ENCODE data around the gene PICK1.

The PICK1 gene

DNA sequence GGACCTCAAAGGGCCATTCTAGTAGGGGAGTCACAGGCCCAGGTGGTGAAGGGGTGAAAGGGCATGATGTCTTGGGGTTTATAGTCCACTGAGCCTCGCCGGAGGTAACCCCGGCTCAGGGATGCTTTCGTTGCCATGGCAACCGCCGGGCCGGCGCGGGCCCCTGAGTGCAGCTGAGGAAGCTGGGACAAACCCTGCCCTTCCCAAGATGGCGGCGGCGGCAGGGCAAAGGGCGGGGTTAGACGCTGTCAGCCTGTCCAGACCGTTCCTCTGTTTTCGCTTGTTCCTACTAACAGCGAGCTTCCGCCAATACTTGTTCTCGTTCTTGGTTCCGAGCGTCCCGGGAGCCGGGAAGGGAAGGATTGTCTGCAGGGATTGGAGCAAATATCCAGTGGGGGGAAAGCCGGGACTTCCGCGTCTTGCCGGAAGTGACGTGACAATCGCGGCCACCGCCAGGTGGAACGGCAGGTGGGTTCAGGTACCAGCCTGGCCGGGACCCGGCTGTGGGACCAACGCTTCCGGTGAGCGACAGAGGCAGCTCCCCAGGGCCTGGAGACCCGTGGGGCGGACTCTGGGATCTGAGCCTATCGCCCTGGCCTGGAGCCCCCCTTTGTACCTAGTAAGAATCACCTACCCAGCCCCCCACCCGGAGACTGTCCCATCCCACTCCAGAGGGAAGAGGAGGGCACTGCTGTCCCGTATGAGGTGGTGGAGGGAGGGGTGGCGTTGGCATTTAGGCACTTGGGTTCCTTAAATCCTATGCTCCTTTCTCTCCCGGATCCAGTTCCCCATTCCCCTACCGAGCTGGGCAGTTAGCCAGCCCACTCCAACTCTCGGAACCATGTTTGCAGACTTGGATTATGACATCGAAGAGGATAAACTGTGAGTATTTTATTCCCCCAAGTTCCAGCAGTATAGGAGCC, at the start of gene PICK1:
Gene PICK1 (plus strand): TSS at position 436 of the 923 bp plus-strand sequence. CDS start 406 bp downstream, at position 842.
- peak; percentile 91 for DNase-seq

DNA sequence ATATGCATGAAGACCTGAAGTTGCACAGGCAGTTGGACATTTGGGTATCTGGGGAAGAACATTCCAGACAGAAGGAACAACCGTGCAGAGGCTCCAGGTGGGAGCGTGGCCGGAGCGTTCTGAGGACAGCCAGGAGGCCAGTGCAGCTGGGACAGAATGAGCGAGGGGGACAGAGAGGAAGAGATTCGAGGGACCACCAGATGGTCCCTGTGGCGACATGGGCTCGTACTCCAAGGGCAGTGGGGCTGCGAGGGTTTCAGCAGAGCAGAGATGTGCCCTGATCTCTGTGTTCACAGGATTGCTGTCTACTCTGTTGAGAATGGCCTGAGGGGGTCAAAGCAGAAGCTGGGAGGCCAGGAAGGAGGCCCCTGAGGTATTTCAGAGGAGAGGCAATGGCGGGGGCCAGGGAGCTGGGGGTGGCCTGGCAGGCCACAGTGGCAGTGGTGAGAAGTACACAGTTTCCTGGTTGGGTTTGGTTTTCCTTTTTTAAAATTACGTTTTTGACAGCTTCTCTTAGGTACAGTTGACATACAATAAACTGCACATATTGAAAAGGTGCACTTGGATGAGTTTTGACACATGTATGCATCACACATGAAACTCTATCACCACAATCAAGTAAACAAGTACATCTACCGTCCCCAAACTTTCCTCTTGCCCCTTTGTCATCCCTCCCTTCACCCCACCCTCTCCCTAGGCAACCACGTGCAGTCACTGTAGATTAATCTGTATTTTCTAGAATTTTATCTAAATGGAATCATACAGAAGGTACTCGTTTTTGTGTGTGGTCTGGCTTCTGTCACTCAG, 48.0 kb upstream of the PICK1 start:
- DNase-seq = no peak

DNA sequence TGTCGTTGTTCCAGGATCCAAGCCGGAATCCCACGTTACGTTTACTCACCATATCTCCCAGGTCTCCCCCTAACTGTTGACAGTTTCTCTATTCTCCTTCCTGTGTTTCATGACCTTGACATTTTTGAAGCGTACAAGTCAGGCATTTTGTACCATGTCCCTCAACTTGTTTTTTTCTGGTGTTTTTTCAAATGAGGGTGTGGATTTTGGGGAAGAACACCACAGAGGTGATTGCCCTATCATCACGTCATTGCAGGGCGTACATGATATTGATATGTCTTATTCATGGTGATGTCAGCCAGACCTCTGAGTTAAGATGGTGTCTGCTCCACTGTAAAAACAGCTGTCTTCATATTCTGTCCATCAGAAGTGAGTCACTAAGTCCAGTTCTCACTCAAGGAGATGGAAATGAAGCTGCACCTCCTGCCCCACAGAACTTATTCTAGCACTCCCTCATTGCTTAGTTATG, 44.6 kb upstream of the PICK1 start:
- no peak for DNase-seq

DNA sequence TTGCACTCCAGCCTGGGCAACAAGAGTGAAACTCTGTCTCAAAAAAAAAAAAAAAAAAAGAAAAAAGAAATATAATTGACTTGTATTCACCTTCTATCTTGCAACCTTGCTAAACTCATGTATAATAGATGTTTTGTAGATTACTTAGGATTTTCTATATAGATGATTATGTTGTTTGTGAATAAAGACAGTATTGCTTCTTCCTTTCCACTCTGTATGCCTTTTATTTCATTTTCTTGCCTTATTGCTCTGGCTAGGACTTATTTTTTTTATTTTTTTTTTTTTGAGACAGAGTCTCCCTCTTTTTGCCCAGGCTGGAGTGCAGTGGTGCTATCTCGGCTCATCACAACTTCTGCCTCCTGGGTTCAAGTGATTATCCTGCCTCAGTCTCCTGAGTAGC, 43.1 kb upstream of the PICK1 start:
- DNase-seq = no peak

DNA sequence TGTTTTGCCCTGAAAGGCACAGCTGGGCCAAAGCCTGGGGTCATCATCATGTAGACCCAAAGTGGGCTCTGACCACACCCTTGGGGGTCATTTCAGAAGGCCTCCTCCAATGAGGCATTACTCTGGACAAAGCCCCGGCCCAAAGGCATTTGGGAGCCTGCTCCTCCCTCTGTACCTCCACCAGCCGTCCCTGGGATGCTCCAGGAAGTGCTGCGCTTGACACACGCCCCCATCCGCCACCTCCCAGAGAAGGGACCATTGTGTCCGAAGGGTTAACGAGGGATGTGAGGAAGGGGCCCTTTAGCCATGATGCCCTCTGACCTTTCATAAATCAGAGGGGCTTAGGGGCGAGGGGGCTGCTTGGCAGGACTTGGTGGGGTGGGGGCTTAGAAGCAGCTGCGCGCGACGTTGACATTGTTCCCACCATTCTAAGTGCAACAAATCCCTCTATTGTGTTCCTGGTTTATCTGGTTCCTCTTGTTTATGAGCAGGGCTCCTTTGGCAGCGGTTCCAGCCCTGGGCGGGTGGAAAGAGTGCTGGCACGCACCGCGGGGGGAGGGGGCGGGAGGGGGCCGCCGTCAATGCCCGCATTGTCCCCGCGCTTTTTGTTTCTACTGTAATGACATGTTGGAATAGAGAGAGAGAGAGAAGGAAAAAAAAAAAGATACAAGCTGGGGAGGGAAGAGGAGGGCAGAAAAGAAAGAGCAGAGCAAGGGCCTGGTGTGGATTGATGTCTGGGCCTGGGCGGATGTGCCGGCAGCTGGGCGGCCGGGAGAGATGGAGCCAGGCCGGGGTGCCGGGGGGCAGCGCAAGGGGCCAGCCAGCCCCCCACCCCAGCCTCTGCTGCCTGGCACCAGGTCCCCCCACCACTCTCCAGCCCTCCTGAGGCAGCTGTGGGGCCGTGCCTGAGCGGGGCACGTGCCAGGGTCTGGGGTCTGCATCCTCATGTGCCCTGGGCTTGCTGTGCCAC, 40.7 kb upstream of the PICK1 start:
- no peak for DNase-seq

DNA sequence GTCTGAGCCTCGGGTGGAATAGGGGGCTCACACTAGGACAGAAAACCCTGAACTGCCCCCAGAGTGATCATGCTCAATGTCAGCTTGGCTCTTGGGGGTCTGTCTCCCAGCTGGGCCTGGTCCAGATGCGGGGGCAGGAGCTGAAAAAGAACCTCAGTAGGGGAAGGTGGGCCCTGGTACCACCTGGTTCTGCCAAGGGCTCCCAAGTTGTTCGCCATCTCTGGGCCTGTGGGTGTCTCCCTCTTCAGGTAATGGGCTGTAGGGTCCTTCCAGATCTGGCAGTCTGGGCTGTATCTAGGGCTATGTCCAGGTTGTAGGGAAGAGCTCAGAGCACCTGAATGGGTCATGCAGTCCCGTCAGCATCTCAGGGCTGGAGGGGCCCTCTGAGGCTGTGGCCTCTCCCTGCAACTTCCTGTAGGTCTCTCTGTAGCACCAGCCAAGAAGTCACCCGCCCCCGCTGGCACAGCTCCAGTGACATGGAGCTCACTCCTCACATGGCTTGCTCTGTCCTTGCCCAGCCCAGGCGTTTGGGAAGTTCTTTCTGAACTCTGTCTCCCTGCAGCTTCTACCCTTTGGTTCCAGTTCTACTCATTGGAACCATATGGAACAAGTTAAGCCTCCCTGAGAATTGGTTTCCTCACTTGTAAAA, 39.8 kb upstream of the PICK1 start:
- no peak for DNase-seq

DNA sequence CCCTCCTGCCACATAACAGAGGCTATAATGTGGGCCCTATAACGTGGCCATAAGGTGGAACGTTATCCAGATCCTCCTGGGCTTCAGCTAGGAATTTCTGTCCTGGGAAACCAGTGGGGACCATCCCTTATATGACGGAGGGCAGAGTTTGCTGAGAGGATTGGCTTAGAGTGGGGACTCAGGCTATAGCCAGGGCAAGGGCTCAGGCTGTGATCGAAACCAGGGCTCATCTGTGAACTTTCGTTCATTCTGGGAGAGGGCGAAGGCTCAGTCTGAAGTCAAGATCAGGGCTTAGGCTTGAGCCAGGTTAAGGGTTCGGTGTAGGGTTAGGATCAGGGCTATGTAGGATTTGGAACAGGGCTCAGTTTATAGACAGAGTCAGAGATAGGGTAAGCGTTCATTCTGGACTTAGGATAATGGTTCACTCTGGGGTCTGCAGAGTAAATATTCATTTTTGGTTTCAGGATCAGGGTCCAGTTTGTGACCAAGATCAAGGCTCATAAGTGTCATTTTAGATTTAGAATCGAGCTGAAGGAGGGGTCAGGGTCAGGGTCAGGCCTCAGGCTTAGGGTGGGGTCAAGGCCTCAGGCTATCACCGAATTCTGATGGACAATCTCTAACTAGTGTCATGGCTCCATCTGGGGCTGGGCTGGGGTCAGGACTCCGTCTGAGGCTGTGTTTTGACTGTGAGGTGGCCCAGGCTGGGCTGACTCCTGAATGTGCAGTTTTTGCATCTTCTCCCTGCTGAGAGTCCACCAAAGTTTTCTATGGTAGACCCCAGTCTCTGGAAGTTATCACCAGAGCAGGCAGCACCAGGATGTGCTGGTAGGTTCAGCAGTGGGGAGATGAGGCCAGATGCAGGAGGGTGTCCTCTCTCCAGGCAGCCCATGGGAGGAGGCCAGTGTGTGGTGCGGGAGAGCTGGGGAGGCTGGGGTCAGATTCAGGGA, 39.0 kb upstream of the PICK1 start:
- DNase-seq = no peak

DNA sequence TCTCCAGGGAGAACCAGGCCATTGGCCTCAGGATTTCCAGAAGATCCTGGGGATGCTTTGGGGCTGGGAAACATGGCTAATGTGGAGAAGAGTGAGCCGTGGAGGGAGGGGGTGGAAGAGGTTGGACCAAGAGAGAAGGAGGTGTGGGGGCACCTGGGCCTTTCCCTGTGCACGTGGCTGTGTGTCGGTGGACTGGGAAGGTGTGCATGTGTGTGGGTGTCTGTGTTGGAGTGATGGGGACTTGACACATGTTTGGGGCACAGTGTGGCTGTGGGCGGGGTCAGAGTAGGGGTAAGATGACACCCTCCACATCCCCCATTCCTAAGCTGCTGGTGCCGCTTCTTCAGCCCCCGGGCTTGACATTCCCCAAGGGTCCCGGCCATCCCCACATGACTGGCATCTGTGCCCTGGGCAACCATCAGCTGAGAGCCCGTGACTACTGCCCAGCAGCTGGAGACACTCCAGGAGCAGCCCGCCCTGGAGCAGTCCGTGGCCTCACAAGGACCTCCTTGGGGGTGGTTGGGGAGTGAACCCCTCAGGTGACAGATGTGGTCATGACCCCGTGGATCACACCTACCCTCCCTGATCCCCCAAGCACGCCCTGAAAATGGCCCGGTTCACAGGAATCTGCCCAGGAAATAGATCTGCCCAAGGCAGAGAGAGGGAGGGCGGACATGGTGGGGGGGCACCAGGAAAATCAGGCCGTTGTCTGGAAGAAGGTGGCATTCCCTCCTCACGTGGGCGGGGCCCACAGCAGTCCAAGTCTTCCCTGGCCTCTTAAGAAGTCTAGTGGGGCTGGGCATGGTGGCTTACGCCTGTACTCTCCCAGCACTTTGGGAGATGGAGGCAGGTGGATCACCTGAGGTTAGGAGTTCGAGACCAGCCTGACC, 38.0 kb upstream of the PICK1 start:
- DNase-seq = no peak

DNA sequence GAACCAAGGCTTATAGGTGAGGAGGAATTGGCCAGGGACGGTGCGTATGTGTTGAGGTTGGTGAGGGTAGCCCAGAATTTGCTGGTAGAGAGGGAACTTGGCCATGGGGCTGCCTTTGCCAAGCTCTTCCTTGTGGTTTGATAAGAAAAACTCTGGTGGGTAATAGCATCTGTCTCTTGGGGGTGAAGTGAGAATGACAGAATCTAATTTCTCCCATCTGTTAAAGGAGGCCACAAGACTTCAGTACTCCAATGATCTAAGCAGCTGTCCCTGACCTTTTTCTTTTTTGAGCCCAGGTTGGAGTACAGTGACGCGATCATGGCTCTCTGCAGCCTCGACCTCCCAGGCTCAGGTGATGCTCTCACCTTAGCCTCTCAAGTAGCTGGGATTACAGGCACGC, 36.0 kb upstream of the PICK1 start:
- DNase-seq = no peak

DNA sequence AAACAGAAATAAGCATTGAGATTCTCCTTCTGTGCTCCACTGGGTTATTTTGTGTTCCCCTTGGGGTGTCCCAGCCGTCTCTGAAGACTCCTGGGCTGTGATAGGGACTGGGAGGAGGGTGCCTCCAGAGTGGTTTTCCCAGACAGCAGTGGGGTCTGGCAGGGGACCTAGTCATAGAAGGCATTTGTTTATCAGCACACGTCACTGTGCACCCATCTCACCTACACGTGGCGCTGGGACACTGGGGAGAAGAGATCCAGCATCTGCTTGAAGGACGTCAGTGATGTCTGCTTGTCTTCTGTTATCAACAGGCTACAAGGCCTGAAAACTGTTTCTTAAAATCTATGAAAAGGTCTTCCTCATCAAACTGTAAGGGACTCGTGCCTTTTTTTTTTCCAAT, 34.2 kb upstream of the PICK1 start:
- no peak for DNase-seq

DNA sequence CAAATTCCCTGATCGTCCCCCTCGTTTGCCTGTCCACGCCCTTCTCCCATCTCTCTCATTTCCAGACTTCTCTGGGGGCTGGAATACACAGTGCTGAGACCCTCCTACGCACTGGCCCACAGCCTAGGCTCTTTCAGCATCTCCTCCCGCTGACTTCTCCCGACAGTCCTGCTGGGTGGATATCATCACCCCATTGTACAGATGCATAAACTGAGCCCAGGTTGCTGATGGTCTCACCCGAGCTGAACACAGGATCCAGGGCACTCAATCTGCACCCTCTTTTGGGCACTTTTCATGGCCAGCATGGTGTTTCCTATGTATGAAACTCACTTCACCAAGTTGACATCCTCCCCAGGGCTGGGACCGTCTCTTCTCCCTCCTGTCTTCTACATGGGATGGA, 31.7 kb upstream of the PICK1 start:
- no peak for DNase-seq

DNA sequence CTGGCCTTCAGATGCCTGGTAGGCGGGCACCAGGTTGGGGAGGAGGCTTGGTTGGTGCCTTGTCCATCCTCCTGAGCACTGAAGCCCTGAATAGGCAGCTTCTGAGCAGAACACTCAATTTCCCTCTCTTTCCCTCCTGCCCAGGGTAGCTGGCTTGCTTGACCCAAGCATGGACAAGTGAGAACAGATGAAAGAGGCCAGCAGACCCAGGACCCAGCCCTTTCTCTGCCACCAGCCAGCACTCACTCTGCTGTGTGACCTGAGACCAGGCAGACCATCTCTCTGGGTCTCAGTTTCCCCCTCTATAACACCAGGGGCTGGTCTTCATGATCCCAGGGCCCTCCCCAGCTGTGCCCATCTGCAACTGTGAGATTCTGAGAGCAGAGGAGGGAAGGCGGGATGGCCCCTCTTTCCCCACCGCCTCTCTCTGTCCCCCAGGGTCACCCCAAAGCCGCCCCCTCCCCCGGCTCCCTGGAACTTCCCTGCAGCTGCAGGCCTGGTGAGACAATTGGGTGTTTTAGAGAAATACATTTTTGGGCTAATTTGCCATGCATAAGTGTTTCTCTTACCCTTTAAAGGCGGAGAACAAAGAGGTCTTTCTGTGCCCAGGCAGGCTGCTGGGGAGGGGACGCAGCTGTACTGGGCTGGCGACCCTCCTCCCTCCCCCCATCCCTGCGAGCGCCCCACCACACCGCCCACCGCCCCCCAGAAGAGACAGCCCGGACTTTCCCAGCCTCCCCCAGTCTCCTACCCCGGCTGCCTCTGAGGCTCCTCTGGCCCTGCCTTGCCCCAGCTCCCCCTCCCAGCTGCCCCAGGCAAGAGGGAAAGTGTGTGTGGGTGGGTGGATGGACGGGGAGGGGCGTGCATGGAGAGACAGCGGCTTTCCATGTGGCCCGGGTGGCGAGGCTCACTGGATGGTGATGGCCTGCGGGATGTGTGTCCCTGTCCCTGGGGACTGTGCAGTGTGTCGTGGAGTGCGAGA, 30.8 kb upstream of the PICK1 start:
- no peak for DNase-seq

DNA sequence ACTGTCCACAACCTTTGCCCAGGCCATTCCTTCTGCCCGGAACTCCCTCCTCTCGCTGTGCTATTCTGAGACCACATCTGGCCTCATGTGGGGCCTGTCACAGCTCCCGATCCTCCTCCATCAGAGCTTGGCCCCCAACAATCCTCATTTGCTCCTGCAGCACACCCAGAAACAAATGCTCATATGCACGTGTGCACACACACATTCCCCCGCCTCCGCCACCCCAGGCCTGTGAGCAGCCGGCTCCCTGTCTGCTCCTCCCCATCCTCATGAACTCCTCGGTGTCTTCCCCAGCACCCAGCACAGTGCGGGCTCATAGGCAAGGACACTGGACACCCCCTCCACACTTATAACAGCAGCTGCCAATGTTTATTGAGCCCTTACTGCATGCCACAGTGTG, 29.7 kb upstream of the PICK1 start:
- no peak for DNase-seq

DNA sequence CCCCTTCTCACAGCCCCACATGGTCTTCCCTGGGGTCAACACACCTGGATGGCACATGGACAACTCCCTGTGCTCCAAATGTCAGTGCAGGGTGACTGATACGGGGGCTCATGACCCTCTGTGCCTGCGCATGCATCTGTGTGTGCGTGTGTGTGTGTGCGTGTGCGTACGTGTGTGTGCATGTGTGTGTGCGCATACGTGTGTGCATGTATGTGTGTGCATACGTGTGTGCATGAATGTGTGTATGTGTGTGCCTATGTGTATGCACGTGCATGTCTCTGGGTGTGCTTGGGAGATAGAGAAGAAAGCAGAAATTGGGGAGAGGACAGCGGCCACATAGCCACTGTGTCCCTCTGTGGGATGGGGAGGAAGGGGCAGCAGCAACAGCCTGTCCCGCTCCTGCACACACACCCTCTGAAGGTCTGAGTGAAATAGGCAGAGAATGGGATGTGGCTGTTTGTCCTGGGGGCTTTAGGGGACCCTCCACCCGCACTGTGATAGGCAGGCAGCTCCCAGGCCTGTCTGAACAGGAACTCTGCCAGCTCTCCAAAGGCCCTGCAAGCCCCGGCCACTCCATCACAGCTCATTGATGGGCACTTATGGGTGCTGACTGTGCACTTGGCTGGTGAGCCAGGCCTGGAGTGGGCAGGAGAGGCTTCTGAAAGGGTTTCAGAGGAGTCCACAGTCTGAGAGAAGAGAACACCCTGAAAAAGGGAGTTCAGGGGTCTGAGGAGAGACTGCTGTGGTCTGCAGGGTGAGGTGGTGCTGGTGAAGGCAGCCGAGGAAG, 28.7 kb upstream of the PICK1 start:
- DNase-seq = no peak

DNA sequence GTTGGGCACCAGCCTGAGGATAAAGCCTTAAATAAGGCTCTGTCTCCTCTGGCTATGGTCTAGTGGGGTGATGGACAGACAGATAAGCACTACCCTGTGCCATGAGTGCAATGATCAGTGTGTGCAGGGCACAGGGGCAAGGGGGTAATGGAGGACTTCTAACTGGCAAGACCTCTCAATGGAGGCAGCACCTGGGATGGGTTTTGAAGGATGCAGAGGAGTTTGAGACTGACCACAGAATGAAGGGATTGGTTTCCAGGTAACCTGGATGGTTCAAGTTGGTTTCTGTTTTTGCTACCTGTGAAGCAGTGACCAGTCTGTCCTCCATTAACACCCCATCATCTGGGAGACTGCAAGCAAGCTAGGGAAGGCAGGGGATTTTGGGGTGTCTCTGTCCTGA, 27.8 kb upstream of the PICK1 start:
- no peak for DNase-seq

DNA sequence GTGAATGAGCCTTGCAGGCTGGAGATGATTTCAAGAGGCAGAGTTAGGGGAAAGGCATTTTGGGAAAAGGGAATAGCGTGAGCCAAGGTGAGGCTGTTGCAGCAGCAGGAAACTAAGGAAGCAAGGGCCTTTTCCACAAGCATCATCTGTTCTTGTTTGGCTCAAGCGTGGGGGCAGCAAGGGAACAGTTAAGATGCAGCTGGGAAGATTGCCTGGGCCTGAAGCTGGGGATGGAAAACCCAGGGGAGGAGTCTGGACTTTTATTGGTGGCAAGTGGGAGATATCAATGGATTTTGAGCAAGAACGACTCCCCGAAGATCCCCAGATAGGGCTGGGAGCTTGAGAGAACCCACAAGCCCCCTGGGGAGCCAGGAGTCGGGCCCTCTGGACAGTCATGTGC, 27.3 kb upstream of the PICK1 start:
- no peak for DNase-seq

DNA sequence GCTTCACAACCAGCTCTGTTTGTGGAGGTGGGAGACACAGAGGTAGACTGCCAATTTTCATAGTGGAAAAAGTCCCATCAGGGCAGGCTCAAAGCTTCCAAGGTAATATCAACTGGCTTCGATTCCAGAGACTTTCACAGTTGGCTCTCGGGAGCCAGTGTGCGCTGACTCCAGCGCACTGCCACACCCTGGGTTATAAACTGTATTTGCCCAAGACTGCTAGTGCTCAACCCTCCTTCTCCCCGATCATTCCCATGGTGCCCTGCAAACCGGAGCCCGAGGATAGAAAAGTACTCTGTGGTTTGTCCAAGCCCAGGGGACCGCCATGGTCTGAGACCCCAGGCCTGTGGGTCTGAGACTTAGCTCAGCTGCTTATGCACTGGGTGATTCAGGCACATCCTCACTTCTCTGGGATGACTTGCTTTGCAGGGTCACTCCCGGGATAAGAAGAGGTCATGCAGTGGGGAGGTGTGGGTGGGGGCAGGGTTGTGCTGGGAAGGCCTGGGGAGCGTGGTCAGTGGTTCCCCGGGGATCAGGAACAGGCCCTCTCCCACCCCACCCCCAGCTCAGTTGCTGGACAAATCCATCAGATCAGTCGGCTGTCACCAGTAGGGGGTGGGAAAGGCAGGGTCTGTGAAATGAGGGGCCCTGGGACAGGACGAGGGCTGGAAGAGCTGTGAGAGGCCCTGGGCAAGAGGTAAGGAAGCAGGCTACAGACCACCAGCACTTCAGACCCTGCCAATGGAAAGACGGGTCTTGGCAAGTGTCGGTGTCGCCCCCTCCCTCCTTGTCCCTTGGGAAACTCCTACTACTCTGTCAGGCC, 26.7 kb upstream of the PICK1 start:
- no peak for DNase-seq

Data from NCI-H345 (cell line).